Adrenal gland (tissue), 5 donors: Measurements from ENCODE around the gene C8G.

Experiments
- CTCF ChIP-seq, 6 experiments: fragments of 450-650 bp in 4 of 6; fragments of 200-600 bp in 2 of 6; sonication (generic) in 1 of 6; IDR thresholded peaks; 1 replicate in 5 of 6; 2 replicates in 1 of 6; pipeline versions ENCODE4 v1.5.1 to v1.8.0; 2016 to 2021; ENCODE audit warnings: antibody characterized with exemption in 6 of 6, mild to moderate bottlenecking in 2 of 6, moderate library complexity in 1 of 6
- POLR2A ChIP-seq, 2 donors: fragments of 450-650 bp; IDR thresholded peaks; one replicate each; pipeline ENCODE4 v1.6.1; 2017; ENCODE audit warnings: antibody characterized with exemption in 2 of 2, mild to moderate bottlenecking in 2 of 2, moderate library complexity in 1 of 2
- donor health status: DM: no; HTN: no; CAD: no.

DNA sequence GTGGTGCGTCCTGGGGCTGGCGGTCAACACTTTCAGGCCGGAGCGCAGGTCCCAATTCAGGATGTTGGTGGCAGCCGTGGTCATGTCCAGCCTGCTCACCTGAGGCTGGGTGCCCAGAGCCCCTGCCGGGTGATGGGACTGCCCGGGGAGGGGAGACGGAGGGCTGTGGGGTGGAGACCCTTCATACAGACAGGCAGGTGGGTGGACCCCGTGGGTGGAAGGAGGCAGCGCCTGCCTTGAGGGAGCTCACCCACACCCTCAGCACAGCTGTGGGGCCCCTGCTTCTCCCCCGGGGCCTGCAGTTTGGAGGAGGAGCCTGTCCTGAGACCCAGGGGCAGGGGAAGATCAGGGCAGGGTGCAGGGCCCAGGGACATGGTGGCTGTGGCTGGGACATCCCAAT, 25.3 kb downstream of the C8G start:
- TF ChIP-seq CTCF (IDR thresholded peaks at IDR 0.05) (no peak), POLR2A (IDR thresholded peaks at IDR 0.05) (no peak)
